Stomach (tissue), 4 donors: ENCODE data around the gene ZFR2.

Experiments
- CTCF ChIP-seq, 7 experiments: fragments of 450-650 bp in 4 of 7; fragments of 200-600 bp in 3 of 7; sonication (generic) in 3 of 7; IDR thresholded peaks; one replicate each; pipeline ENCODE4 v1.5.1; 2016 to 2019; ENCODE audit warnings: antibody characterized with exemption in 7 of 7, control low read depth in 2 of 7, mild to moderate bottlenecking in 1 of 7
- EP300 ChIP-seq: sonication (generic); formaldehyde crosslinking; IDR thresholded peaks from one replicate; pipeline ENCODE4 v1.6.1; 2017; ENCODE audit warnings: antibody characterized with exemption
- POLR2A ChIP-seq, 4 donors: fragments of 450-650 bp; IDR thresholded peaks; one replicate each; pipeline ENCODE4 v1.6.1; 2016; ENCODE audit warnings: antibody characterized with exemption in 4 of 4, control low read depth in 2 of 4, mild to moderate bottlenecking in 1 of 4, moderate library complexity in 1 of 4
- POLR2AphosphoS5 ChIP-seq, 3 donors: sonication (generic); formaldehyde crosslinking; IDR thresholded peaks; one replicate each; pipeline ENCODE4 v1.6.1; 2016; ENCODE audit warnings: antibody characterized with exemption in 3 of 3

DNA sequence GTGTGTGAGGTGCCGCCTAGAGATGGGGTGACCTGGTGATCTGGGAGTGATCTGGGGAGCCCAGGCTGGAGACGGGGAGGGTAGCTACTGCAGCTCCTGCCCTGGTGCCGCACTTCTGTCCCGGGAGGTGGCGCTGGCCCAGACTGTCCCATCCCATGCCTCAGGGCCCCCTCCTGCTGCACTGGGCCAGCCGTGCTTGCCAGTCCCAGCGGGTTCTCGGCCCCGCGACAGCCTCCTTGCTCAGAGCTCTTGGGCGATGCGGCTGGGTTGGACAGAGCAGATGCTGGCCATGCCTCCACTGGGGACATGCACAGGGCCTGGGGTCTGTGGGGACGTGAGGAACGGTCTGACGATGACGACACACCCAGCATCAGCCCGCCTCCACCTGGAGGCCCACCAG lies 99.3 kb downstream of the ZFR2 start:
- TF ChIP-seq POLR2A (IDR thresholded peaks at IDR 0.05), result no peak
- TF ChIP-seq POLR2AphosphoS5 (IDR thresholded peaks at IDR 0.05), result no peak
- no peak for TF ChIP-seq CTCF (IDR thresholded peaks at IDR 0.05)
- no peak for TF ChIP-seq EP300
